ENCODE results near the gene PRRT2.
"Not testable (repeated sequence)": the region's sequence is repeated elsewhere in the genome, so short reads cannot be mapped to it uniquely, and the experiment has no call there.

Gene PRRT2

DNA sequence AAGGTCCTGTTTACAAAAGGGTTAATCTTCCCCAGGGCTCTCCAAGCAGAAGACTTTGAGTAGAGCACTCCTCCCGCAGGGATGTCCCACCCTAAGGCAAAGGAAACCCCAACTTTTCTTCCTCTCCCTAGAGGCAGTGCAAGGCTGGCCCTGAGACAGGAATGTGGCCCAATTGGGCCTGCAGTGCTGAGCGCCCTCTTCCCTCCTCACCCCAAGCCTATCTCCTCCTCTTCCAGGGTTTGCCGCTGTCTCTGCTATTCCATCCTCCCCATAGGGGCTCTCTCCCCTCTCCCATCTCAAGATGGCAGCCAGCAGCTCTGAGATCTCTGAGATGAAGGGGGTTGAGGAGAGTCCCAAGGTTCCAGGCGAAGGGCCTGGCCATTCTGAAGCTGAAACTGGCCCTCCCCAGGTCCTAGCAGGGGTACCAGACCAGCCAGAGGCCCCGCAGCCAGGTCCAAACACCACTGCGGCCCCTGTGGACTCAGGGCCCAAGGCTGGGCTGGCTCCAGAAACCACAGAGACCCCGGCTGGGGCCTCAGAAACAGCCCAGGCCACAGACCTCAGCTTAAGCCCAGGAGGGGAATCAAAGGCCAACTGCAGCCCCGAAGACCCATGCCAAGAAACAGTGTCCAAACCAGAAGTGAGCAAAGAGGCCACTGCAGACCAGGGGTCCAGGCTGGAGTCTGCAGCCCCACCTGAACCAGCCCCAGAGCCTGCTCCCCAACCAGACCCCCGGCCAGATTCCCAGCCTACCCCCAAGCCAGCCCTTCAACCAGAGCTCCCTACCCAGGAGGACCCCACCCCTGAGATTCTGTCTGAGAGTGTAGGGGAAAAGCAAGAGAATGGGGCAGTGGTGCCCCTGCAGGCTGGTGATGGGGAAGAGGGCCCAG, 1.0 kb downstream of the PRRT2 start:
- DNase-seq, result no peak

DNA sequence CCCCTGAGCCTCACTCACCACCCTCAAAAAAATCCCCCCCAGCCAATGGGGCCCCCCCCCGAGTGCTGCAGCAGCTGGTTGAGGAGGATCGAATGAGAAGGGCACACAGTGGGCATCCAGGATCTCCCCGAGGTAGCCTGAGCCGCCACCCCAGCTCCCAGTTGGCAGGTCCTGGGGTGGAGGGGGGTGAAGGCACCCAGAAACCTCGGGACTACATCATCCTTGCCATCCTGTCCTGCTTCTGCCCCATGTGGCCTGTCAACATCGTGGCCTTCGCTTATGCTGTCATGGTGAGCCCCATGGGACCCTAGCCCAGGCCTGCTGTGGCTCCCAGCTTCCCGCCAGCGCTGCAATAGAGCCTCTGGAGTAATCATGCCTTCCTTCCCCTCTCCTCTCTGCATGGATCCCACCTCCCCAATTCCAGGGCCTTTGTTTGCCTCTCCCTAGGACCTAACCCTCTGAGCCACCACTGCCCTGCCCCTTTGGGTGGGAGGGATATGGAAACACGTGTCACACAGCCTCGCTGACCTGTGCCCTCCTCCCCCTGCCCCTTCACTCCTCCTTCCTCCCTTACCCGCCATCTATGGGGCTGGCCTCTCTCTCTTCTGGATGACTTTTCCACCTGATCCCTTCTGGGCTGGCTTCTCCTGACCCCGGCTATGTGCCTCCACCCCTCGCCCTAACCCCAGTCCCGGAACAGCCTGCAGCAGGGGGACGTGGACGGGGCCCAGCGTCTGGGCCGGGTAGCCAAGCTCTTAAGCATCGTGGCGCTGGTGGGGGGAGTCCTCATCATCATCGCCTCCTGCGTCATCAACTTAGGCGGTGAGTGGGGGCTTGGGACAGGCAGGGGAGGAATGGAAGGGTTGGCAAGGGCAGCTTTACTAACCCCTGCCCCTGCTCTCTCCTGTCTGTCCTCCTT, 1.9 kb downstream of the PRRT2 start:
- no peak for DNase-seq

GRCh38 chr16:29814592-29814991, 2.6 kb downstream of the PRRT2 start:
- no peak for DNase-seq

GRCh38 chr16:29815032-29815721, 3.2 kb downstream of the PRRT2 start:
- no peak for DNase-seq

DNA sequence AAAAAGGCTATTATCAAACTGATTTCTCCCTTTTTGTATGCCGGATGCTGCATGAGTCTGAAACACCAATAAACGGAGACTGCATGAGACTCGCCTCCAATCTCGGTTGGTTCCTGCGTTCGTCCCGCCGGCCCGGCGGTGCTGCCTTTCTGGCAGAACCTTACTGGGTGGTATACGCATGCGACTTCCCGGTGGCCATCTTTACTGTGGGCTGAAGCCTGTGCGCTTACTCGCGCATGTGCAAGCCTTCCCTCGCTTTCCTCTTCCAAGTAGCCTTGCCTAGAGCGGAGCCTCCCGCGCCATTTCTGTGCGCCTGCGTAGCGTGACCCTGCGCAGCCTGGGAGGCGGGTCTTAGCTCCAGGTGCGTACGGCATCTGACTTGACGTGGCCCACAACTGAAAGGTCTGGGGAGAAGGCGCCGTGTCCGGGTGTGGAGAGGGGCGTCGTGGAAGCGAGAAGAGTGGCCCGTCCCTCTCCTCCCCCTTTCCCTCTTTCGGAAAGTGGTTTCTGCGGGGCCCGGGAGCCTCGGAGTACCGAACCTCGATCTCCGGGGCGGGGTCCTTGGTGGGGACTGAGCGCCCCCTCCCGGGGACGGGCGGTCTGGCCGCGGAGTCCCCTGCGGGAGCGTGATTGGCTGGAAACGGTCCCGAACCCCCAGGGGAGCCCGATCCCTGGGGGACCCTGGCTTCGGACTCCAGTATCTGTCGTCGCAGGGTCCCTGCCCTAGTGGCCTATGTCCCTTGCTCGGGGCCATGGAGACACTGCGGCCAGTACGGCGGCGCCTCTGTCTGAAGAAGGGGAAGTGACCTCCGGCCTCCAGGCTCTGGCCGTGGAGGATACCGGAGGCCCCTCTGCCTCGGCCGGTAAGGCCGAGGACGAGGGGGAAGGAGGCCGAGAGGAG, 4.0 kb downstream of the PRRT2 start, which contains the start of gene PAGR1:
PAGR1 (plus strand) TSS at position 360 of the 901 bp plus-strand sequence; CDS start at position 734, 374 bp downstream.
- peak; percentile 98 for DNase-seq

DNA sequence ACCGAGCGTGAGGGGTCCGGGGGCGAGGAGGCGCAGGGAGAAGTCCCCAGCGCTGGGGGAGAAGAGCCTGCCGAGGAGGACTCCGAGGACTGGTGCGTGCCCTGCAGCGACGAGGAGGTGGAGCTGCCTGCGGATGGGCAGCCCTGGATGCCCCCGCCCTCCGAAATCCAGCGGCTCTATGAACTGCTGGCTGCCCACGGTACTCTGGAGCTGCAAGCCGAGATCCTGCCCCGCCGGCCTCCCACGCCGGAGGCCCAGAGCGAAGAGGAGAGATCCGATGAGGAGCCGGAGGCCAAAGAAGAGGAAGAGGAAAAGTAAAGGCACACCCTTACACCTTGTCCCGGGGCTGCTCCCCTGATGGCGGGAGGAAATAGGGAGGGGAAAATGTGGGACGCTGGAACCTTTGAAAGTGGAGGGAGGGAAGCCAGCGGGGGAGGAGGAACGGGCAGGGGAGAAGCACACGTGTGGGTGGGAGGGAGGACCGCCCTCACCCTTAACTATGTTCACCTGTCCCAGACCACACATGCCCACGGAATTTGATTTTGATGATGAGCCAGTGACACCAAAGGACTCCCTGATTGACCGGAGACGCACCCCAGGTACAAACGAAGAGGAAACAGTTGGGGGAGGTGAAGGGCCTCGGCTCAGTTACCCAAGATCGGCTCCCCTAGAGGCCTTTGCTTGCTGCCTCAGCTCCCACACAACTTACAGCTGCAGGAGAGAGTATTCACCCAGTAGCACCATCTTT, 4.9 kb downstream of the PRRT2 start:
- no peak for DNase-seq

DNA sequence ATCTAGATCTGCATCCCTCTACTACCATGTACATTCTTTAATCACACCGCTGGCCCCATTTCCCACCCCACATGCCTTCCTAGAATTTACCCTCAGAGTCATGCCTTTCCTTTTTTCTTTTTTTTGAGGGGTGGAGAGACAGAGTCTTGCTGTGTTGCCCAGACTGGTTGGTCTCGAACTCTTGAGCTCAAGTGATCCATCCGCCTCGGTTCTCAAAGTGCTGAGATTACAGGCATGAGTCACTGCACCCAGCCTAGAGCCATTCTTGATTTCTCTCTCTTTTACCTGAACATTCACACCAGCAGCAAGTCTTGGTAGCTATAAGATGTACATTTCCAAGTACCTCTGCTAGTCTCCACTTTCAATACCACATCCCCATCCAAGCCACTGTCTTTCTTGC, 6.1 kb downstream of the PRRT2 start:
- no peak for DNase-seq

GRCh38 chr16:29819506-29819905, 7.5 kb downstream of the PRRT2 start:
- DNase-seq, result no peak

DNA sequence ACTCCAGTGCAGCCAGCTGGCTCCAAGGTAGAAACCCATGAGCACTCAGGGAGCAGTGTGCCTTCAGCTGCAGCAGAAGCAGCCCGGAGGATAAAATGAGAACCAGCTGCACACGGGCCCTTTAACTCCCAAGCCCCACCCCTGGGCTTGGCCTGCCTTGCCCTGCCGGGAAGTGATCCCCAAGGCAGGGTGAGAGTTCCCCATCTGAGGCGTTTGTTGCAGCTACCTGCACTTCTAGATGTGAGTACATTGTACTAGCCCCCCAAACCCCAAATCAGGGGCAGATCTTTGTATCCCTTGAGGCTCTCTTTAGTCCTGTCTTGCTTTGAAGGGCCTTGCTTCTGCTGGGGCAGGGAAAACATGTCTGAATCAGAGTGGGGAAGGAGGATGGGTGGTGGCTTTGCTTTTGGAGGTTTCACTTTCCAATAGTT, 8.3 kb downstream of the PRRT2 start, which contains the start of gene MVP:
MVP (plus strand) TSS at position 192 of the 431 bp plus-strand sequence. CDS start 10,088 bp downstream, outside the sequence.
- DNase-seq, result peak; percentile 36

DNA sequence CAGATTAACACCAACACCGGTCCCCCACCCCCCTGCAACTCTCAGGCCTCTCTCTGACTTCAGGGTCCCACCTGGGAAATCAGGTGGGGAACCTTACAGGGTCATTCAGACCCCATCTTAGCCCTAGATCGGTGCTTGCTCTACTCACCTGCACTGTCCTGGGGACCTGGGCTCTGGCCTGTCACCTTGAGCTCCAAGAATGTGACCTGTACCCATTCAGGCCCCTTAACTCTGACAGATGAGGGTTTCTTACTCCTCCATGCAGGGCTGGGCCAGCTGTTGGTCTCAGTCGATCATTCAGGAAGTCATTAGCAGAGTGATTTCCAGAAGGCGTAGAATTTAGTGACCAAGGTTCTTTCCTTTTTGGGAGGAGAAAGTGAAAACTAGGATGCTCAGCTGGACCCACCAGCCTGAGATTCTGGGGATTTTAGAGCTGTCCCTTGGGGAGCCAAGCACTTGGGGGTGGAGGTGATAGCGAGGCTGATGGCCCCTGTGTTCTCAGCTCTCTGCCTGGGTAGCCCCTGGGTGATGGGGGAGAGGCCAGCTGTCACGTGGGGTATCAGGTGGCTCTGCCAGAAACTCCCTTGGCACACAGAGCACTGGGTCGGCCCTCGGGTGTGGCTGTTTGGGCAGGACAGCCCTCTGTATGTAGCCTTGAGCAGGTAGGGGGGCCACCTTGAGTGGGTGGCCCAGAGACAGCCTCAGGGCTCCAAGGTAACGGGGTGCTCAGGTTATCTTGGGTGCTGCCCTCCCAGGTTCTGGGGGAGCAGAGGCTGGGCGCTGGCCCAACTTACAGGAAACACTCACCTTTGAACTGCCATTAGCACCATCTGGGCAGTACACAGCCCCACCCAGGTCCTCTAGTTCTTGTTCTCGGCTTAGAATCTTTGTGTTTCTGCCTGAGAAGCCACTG, 9.0 kb downstream of the PRRT2 start:
- DNase-seq, result peak; percentile 26

DNA sequence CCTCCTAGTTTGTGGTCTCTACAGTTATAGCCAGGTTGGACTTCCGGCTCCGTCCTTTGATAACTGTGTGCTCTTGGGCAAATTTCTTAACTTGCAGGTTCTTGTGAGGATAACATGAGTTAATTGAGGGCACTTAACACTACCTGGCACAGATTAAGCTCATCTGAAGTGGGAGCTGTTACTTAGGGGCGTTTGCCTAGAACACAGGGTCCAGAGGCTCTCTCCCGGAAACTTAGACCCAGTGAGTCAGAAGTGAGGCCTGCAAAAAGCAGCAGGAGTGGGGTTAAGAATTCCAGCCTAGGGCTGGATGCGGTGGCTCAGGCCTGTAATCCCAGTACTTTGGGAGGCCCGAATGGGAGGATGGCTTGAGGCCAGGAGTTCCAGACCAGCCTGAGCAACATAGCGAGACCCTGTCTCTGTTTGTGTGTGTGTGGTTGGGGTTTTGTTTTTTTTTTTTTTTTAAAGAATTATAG, 9.7 kb downstream of the PRRT2 start:
- no peak for DNase-seq

DNA sequence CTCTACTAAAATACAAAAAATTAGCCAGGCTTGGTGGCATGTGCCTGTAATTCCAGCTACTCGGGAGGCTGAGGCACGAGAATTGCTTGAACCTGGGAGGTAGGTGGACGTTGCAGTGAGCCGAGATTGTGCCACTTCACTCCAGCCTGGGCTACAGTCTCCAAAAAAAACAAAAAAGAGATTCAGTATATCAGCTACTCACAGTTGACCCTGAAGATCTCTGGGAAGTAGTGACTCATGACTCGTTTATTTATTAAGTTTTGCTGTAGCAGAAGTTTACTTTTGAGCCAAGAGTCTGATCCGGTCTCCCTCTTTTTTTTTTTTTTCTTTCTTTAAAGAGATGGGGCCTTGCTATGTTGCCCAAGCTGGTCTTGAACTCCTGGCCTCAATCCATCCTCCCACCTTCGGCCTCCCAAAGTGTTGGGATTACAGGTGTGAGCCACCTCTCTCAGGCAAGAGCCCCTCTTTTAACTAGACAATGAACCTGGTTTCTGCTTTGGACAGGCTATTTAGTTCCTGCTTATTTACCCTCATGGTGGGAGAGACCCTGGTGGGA, 12.7 kb downstream of the PRRT2 start:
- DNase-seq, result no peak

DNA sequence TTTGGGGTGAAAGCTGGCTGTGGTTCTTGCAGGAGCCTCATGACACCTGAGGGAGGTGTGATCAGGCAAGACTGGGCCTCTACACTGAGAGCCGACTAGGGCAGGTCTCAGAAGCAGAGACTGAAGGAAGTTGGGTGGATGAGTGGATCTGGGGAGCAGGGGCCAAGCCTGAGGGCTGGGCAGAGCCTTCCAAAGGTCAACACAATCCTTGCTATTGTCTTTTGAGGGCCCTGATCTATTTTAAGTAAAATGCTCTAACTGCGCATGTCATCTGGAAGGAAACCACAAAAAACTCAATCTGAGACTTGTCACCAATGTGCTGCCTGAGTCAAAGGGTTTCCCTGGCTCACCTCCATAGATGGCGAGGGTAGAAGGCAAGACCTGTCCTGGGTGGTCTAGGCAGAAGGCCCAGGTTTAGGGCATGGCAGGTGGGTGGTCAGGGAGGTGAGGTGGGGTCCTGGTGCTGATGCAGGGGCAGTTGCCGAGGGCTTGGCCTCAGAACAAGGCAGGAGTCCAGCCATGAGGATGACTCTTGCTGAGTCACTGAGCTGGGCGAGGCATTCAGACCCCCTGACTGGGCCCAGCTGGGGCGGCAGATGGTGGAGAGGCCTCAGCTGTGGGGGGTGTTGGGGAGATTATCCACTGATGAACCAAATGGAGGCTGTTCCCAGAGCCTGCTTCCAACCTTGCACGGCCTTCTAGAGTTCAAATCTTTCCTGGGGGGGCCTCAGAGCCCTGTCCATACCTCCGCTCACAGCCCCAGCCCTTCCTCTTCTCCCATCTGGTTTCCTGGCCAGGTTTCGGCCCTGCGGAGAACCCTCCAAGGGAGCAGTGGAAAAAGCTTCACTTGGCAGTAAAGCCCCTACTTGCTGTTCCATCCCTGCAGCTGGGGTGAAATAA, 13.4 kb downstream of the PRRT2 start:
- DNase-seq, result no peak

GRCh38 chr16:29826342-29826695, 14.3 kb downstream of the PRRT2 start:
- DNase-seq, result no peak

DNA sequence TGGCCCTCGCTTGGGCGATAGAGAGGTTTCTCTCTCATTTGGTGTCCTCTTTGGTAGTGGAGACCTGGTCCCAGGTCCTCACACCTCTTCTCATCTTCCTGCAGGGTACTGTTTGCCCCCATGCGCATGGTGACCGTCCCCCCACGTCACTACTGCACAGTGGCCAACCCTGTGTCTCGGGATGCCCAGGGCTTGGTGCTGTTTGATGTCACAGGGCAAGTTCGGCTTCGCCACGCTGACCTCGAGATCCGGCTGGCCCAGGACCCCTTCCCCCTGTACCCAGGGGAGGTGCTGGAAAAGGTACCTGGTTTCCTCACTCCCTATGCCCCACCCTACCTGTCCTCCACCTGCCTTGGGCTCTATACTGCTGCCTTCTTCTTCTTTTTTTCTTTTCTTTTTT, 18.8 kb downstream of the PRRT2 start:
- no peak for DNase-seq

- no peak for DNase-seq
Measured at GRCh38 chr16:29831490-29831889, 19.5 kb downstream of the PRRT2 start.

DNA sequence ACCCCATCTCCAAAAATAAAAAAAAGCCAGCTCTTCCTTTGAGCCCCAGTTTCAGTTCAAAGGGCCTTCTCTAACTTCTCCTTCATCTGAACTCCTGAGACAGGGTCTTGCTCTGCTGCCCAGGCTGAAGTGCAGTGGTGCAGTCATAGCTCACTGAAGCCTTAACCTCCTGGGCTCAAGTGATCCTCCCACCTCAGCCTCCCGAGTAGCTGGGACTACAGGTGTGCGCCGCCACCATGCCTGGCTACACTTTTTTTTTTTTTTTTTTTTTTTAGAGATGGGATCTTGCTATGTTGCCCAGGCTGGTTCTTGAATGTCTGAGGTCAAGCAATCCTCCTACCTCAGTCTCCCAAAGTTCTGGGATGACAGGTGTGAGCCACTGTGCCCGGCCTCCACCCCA, 21.2 kb downstream of the PRRT2 start:
- not testable (repeated sequence) for DNase-seq

DNA sequence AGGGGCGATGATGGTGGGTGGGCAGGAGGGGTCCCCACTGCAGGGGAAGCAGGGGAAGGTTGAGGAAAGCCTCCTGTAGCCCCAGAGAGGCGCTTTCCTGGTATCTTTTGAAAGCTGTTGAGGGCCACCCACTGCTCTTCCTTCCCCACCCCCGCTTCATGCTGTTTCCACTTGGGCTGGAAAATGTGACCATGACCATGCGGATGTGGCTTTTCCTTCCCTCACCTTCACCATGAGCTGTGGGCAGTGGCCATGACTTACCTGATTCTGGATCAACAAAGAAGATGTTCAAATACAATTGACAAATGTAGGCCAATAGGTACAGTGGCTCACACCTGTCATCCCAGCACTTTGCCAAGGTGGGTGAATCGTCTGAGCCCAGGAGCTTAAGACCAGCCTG, 22.1 kb downstream of the PRRT2 start:
- DNase-seq, result no peak

Measured in activated CD4-positive, alpha-beta T cell treated with anti-CD3 and anti-CD28 coated beads for 1 hour (primary cell).